VCaP (cell line): Measurements from ENCODE around the gene ITGB7.

Source experiments
- H3K27ac ChIP-seq: fragments of 450-650 bp; 2 replicates; pipeline ENCODE4 v1.5.1; 2017
- TF ChIP-seq, protein P1 (sequence below): fragments of 450-650 bp; conservative IDR thresholded peaks from 2 replicates; pipeline ENCODE4 v1.5.1; 2017; ENCODE audit warnings: mild to moderate bottlenecking, moderate library complexity

Gene ITGB7

DNA sequence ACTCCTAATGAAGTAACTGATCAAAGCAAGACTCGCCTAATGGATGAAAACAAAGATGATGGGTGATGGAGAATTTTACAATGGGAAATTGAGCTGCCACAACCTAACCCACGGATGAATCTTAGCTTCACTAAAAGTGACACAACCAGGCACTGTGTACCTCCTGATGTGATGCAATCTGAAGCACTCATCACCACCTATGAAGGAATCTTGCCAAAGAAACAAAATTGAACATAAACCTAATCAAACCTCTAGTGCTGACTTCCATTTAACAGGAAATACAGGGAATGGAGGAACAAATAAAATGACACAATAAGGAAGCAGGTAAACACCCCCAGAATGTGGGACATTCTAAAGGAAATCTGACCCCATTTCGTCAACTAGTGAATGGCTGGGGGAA, 38.2 kb upstream of the ITGB7 start:
- no peak overlapping the region for H3K27ac ChIP-seq
- TF ChIP-seq, protein P1, sequence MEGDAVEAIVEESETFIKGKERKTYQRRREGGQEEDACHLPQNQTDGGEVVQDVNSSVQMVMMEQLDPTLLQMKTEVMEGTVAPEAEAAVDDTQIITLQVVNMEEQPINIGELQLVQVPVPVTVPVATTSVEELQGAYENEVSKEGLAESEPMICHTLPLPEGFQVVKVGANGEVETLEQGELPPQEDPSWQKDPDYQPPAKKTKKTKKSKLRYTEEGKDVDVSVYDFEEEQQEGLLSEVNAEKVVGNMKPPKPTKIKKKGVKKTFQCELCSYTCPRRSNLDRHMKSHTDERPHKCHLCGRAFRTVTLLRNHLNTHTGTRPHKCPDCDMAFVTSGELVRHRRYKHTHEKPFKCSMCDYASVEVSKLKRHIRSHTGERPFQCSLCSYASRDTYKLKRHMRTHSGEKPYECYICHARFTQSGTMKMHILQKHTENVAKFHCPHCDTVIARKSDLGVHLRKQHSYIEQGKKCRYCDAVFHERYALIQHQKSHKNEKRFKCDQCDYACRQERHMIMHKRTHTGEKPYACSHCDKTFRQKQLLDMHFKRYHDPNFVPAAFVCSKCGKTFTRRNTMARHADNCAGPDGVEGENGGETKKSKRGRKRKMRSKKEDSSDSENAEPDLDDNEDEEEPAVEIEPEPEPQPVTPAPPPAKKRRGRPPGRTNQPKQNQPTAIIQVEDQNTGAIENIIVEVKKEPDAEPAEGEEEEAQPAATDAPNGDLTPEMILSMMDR = no peak

DNA sequence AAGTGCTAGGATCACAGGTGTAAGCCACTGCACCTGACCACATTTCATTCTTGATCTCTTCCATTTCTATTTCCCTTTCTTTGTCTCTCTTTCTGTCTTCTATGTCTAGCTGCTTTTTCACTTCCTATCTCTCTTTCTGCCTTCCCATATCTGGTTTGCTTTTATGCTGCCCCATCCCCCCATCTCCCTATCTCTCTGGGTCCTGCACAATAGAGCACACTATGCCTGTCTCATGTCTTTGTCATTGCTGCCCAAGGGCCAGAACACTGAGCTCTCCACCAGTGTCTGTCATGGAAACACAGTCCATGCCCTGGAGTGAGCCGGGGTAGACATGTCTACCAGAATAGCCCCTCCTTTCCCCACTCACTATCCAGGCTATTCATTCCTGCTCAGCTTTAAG, 37.3 kb upstream of the ITGB7 start:
- TF ChIP-seq, protein P1 = no peak
- no peak overlapping the region for H3K27ac ChIP-seq

DNA sequence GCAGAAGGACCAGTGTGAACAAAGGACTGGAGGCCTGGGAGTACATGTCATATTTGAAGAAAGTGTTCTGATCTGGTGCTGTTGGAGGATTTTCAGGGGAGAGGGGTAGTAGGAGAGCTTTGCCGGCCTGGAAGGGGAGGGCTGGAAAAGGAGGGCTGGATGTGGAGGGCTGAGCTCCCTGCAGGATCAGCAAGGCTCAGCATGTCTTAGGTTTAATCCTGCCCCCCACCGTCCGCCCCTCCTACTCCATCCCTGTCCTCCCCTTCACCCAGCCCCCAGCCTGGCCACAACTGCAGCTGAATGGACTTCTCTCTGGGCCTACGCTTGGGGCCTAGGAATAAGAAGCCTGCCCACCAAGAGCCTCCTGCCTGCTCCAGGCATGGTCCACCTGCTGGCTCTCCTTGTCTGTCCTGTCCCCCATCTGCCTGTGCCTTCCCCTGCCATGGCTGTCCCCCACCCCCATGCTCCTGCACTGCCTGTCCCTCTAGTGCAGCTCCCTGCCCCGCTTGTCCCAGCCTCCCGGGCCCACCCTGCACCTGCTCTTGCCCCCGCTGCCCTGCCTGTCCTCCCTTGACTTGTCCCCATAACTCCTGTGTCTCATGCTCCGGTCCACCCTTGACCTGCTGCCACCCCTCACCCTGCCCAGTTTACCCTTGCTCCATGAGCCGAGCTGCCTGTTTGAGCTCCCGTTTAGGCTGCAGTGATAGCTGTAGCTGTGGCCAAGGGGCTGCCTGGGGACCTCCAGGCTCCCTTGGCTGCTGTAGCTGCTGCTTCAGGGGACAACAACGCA, 34.8 kb upstream of the ITGB7 start:
- TF ChIP-seq, protein P1 = no peak
- H3K27ac ChIP-seq = no peak overlapping the region

DNA sequence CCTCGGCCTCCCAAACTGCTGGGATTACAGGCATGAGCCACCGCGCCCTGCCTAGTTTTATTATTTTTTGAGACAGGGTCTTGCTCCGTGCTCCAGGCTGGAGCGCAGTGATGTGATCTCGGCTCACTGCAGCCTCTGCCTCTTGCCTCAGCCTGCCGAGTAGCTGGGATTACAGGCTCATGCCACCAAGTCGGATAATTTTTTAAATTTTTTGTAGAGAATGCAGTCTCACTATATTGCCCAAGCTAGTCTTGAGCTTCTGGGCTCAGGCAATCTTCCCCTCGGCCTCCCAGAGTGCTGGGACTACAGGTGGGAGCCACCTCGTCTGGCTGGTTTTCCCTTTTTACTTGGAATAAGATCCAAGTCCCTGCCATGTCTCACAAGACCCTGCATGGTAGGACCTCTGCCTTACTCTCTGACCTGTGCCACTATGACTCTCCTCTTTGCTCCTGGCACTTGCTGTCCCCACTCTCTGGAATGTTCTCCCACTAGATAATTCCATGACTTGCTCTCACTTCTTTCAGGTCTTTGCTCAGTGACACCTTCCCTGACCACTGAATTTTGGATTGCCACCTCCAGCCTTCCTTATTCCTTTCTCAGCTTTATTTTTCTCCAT, 32.7 kb upstream of the ITGB7 start:
- TF ChIP-seq, protein P1 = no peak

DNA sequence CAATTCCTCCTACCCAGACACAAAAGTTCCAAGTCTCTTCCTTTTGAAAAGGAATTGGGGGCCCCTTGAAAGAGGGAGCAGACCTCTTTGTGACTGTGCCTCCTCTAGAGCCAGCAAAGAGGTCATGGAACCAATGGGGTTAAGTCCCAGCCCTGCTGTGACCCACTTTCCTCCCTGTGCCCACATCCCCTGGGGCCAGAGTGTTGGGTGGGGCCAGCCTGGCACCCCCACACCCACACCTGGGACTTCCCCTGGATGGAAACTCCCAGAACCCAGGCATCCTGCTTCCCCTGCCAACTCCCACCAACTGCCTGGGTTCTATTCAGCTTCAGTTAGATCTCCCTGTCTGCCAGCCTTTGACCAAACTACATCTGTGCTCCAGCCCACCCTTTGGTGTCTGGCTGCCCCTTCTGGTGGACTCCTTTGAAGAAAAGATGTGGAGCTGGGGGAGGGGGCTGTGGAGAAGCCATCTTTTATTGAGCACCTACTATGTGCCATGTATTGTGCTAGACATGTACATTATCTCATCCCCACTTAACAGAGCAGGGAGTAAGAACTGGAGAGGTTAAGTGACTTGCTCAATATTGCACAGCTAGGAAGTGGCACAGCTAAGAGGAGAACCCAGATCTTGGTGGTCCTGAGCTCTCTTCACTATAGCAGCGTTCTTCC, 29.5 kb upstream of the ITGB7 start:
- no peak overlapping the region for H3K27ac ChIP-seq
- TF ChIP-seq, protein P1 = no peak

More for the DNA sequence above, 32.7 kb upstream of the ITGB7 start:
- H3K27ac ChIP-seq = no peak overlapping the region

DNA sequence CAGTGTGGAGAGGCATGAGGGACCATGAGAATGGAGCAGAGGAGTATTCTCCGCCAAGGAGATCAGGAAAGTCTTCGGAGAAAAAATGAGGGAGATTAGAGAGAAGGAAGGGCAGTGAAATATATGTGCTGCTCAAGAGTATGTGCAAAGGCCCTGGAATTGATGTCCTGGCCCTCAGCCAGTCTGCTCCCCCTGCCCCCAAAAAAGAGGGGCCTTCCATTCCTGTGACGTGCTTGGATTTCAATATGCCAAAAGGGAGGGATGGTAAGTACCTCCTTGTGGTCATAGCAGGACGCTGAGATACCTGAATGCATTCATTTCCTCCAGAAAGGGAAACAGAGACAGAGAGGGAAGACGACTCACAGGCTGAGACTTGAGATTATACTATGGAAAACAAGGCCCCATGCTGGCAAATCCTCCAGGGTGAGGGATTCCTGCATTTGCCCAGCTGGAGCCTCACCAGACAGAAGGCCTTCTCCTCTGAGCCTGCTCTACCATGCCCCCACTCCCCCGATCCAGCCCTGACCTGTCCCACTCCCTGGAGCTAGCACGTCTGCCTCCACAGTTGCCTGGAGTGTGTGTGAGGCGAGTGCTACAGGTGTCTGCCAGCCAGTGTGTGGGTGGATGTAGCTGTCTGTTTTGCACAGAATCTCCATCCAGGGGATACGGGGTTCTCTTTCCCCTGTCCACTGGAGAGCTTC, 28.8 kb upstream of the ITGB7 start:
- TF ChIP-seq, protein P1 = no peak
- no peak overlapping the region for H3K27ac ChIP-seq

DNA sequence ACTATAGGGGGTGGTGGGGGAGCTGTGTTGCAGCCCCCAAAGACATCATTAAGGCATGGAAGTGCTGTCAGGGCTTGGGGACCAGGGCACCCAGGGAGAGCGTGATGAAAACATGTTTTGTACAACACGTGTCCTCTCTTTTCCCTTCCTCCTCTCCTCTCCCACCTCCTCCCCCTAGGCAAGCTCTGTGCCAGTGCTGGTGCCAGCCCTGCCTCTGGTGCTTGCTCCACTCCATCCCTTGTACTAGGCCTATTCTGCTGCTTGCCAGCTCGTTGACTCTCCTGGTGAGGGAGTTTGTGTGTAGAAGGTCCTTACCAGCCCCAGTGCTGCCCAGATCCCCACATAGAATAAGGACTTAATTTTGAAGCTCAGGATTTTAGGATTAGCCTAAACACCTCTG, 28.1 kb upstream of the ITGB7 start:
- TF ChIP-seq, protein P1 = no peak
- H3K27ac ChIP-seq = no peak overlapping the region
